ENCODE data around the gene GGA1.

GRCh38 chr22:37623075-37624016 lies 14.7 kb downstream of the GGA1 start:
- TF ChIP-seq POLR2A (IDR thresholded peaks at IDR 0.05; ENCODE audit: extremely low read depth, insufficient read length) (no peak), CTCF (IDR thresholded peaks at IDR 0.05; ENCODE audit: low read depth, low read length) (peak; percentile 73)
